ENCODE data around the gene ATXN7. TPM values are rescaled to one million over a fixed set of nuclear protein-coding genes. Genes with fewer than 3 reads are reported as not detected.

The ATXN7 gene
- polyA plus RNA-seq, 3 donors: 2.7 to 29.5 (median 3.2) TPM

GRCh38 chr3:64038253-64038767 is 174.6 kb downstream of the ATXN7 start:
- H3K36me3 ChIP-seq (replicated peaks in 1 of 2; ENCODE audit: control insufficient read depth in 1 of 2, insufficient read depth in 2 of 2, low read length in 2 of 2): no peaks in the 10 kb centered on the region
- TF ChIP-seq CTCF (IDR thresholded peaks at IDR 0.05): no peak
- H3K4me3 ChIP-seq (replicated peaks in 1 of 3; ENCODE audit: low read depth in 2 of 3, low read length in 3 of 3): no peak overlapping the region
- H3K4me2 ChIP-seq (replicated peaks; ENCODE audit: extremely low read depth, low read length, poor library complexity, severe bottlenecking): no peak overlapping the region
- no peak overlapping the region for H3K27ac ChIP-seq (ENCODE audit: low read depth in 1 of 2, low read length in 2 of 2)
- 48% methylated on average over 4 of the region's 4 CpGs for WGBS (ENCODE audit: insufficient coverage)
- Mint-ChIP-seq H3K4me1 (peaks cover 3% of the 10 kb centered on the region), H3K36me3 (no peaks in the 10 kb centered on the region), H3K4me3 (no peak overlapping the region), H3K27me3 (ENCODE audit: low read depth in 3 of 3) (peaks cover 4 to 20% (median 14%) of the 10 kb centered on the region in 3 donors), H3K27ac (no peak overlapping the region), H3K9me3 (peaks cover 0 to 4% (median 0%) of the 10 kb centered on the region in 7 donors)
- intact Hi-C loops (cut with micrococcal nuclease): loop anchor here in 1 of 2 donors (10.0 kb wide), 1 partner anchor 446 kb away; no protein-coding TSS in a partner anchor
- peaks cover 0 to 6% of the 10 kb centered on the region in 2 donors for H3K27me3 ChIP-seq (ENCODE audit: control insufficient read depth in 2 of 2, insufficient read depth in 2 of 2, low read length in 2 of 2)
- no peaks in the 10 kb centered on the region for H3K9me3 ChIP-seq (replicated peaks in 1 of 2; ENCODE audit: control insufficient read depth in 1 of 2, insufficient read depth in 1 of 2, low read length in 2 of 2)
- H4K20me1 ChIP-seq (ENCODE audit: insufficient read depth, low read length): no peaks in the 10 kb centered on the region
- no peaks in the 10 kb centered on the region for H3K79me2 ChIP-seq (ENCODE audit: insufficient read depth, low read length)
- no peak overlapping the region for H3K9ac ChIP-seq (ENCODE audit: insufficient read depth, low read length, poor library complexity, severe bottlenecking)
- no peak overlapping the region for H2AFZ ChIP-seq (ENCODE audit: insufficient read depth, low read depth, low read length, poor library complexity, severe bottlenecking)
- no peak for DNase-seq
- H3K4me1 ChIP-seq (ENCODE audit: control insufficient read depth in 1 of 2, insufficient read depth in 2 of 2, low read length in 2 of 2): no peaks in the 10 kb centered on the region

- intact Hi-C loops (cut with micrococcal nuclease): loop anchor here in 1 of 2 donors (10.0 kb wide), 1 partner anchor 445 kb away; no protein-coding TSS in a partner anchor
- Mint-ChIP-seq H3K9me3 (peaks cover 0 to 4% (median 0%) of the 10 kb centered on the region in 7 donors), H3K27me3 (ENCODE audit: low read depth in 3 of 3) (peaks cover 4 to 14% (median 13%) of the 10 kb centered on the region in 3 donors)
Observed at GRCh38 chr3:64039332-64039731, 175.7 kb downstream of the ATXN7 start.

More at GRCh38 chr3:64039332-64039731, 175.7 kb downstream of the ATXN7 start:
- no peaks in the 10 kb centered on the region for H3K9me3 ChIP-seq (replicated peaks in 1 of 2; ENCODE audit: control insufficient read depth in 1 of 2, insufficient read depth in 1 of 2, low read length in 2 of 2)
- no peak overlapping the region for H3K27ac Mint-ChIP-seq
- H3K36me3 ChIP-seq (replicated peaks in 1 of 2; ENCODE audit: control insufficient read depth in 1 of 2, insufficient read depth in 2 of 2, low read length in 2 of 2): no peaks in the 10 kb centered on the region
- no peak overlapping the region for H3K27ac ChIP-seq (ENCODE audit: low read depth in 1 of 2, low read length in 2 of 2)
- H3K27me3 ChIP-seq (ENCODE audit: control insufficient read depth in 2 of 2, insufficient read depth in 2 of 2, low read length in 2 of 2): peaks cover 0 to 5% of the 10 kb centered on the region in 2 donors
- H2AFZ ChIP-seq (ENCODE audit: insufficient read depth, low read depth, low read length, poor library complexity, severe bottlenecking): no peak overlapping the region
- no peak overlapping the region for H3K4me2 ChIP-seq (replicated peaks; ENCODE audit: extremely low read depth, low read length, poor library complexity, severe bottlenecking)
- H3K4me3 Mint-ChIP-seq: no peak overlapping the region
- no peak for DNase-seq
- no peaks in the 10 kb centered on the region for H4K20me1 ChIP-seq (ENCODE audit: insufficient read depth, low read length)
- H3K36me3 Mint-ChIP-seq: no peaks in the 10 kb centered on the region
- no peak overlapping the region for H3K9ac ChIP-seq (ENCODE audit: insufficient read depth, low read length, poor library complexity, severe bottlenecking)
- WGBS (ENCODE audit: insufficient coverage): 100% methylated on average over 1 of the region's 4 CpGs
- peaks cover 3% of the 10 kb centered on the region for H3K4me1 Mint-ChIP-seq
- no peak for TF ChIP-seq CTCF (IDR thresholded peaks at IDR 0.05)
- no peaks in the 10 kb centered on the region for H3K79me2 ChIP-seq (ENCODE audit: insufficient read depth, low read length)
- H3K4me1 ChIP-seq (ENCODE audit: control insufficient read depth in 1 of 2, insufficient read depth in 2 of 2, low read length in 2 of 2): no peaks in the 10 kb centered on the region
- H3K4me3 ChIP-seq (replicated peaks in 1 of 3; ENCODE audit: low read depth in 2 of 3, low read length in 3 of 3): no peak overlapping the region
